ENCODE measurements around the gene PRSS50. TPM values are rescaled to one million over a fixed set of nuclear protein-coding genes. Genes with fewer than 3 reads are reported as not detected.
A peak's percentile ranks its signal among the peaks of the same experiment; 100 is the strongest.

PRSS50 gene
- total RNA-seq, 6 experiments from 2014 or later, result 0.07 to 0.42 (median 0.13) TPM; not detected in 2

DNA sequence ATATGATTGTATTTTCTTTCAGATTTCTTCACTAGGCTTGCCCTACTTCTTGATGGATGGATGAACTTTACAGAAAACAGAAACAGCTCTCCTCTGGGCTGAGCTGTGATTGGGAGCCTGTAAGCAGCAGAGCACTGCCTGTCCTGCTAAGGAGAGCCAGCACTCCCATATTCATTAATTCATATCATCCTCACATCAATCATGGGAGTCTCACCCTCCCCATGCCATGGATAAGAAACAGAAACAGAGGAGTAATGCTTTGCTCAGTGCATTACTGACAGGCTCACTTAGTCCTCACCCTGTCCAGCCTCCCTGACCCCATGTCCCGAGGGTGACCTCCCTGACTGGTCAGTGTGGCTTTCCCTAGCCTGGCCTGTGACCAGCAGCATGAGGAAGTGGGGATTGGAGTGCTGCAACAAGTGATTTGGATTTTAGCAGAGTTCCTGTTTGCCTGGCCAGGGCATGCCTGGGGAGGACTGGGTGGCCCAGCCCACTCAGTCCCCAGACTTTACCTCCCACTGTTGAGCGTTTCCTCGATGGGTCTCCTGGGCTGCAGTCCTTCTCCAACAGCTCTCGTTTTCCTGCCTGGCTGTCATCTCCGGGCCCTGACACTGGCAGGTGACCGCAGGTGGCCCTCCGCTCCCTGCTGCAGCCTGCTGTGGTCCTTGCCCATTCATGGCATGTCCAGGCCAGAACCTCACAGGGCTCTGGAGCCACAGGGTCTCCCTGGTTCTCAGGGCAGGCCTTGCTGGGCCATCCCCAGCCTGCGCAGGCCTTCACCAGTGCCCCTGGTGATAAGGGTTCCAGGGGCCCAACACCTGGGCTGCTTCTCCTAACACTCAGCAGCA, 17.8 kb downstream of the PRSS50 start:
- ATAC-seq (peak; percentile 84 to 87 (median 86)), DNase-seq (peak; percentile 87 to 92 (median 87))
- Histone ChIP-seq H3K4me1 (peaks cover 0 to 31% (median 7%) of the 10 kb centered on the region in 4 donors), H3K27me3 (no peaks in the 10 kb centered on the region), H3K4me3 (no peak overlapping the region), H3K9me3 (no peaks in the 10 kb centered on the region), H3K36me3 (no peaks in the 10 kb centered on the region), H3K27ac (peak overlapping the region in 1 of 3 donors; percentile 39)
- intact Hi-C loops (cut with DNase I), result no loop called here
- TF ChIP-seq CTCF (IDR thresholded peaks at IDR 0.05) (no peak), POLR2A (IDR thresholded peaks at IDR 0.05) (no peak)
- WGBS (ENCODE audit: insufficient coverage, low coverage, low lambda C conversion rate, missing lambda C conversion rate), result 8% methylated on average over 2 of the region's 8 CpGs

- DNase-seq (no peak), ATAC-seq (peak in 2 of 4 donors; percentile 1 to 2)
- H3K9me3 ChIP-seq, result no peaks in the 10 kb centered on the region
- no peaks in the 10 kb centered on the region for H3K36me3 ChIP-seq
- no CpG with 5 or more reads among the region's 4 CpGs for WGBS (ENCODE audit: insufficient coverage, low coverage, low lambda C conversion rate, missing lambda C conversion rate)
- no peaks in the 10 kb centered on the region for H3K27me3 ChIP-seq
- intact Hi-C loops (cut with DNase I), result no loop called here
- H3K4me3 ChIP-seq, result no peak overlapping the region
- TF ChIP-seq CTCF (IDR thresholded peaks at IDR 0.05), result no peak
- TF ChIP-seq POLR2A (IDR thresholded peaks at IDR 0.05), result no peak
- peaks cover 0 to 44% (median 12%) of the 10 kb centered on the region in 4 donors for H3K4me1 ChIP-seq
- H3K27ac ChIP-seq, result peak overlapping the region in 2 of 3 donors; percentile 15 to 33
Observed at GRCh38 chr3:46695962-46696894, 21.4 kb downstream of the PRSS50 start.

- Histone ChIP-seq H3K36me3 (no peaks in the 10 kb centered on the region), H3K4me3 (no peak overlapping the region), H3K27me3 (no peaks in the 10 kb centered on the region), H3K4me1 (peaks cover 0 to 39% (median 10%) of the 10 kb centered on the region in 4 donors), H3K9me3 (no peaks in the 10 kb centered on the region), H3K27ac (peak overlapping the region in 2 of 3 donors; percentile 15 to 33)
- peak; percentile 12 to 31 (median 20) for ATAC-seq
- DNase-seq, result peak in 2 of 3 donors; percentile 58 to 63
- intact Hi-C loops (cut with DNase I), result no loop called here
- no CpG with 5 or more reads among the region's 11 CpGs for WGBS (ENCODE audit: insufficient coverage, low coverage, low lambda C conversion rate, missing lambda C conversion rate)
- TF ChIP-seq CTCF (IDR thresholded peaks at IDR 0.05) (peak; percentile 23 to 32 (median 27)), POLR2A (IDR thresholded peaks at IDR 0.05) (no peak)
Observed at GRCh38 chr3:46695177-46695961, 22.3 kb downstream of the PRSS50 start.

- no peak for TF ChIP-seq CTCF (IDR thresholded peaks at IDR 0.05)
- TF ChIP-seq POLR2A (IDR thresholded peaks at IDR 0.05), result no peak
- DNase-seq (no peak), ATAC-seq (no peak)
- Histone ChIP-seq H3K36me3 (no peaks in the 10 kb centered on the region), H3K27me3 (no peaks in the 10 kb centered on the region), H3K4me3 (no peak overlapping the region), H3K27ac (peak overlapping the region in 1 of 3 donors; percentile 70), H3K4me1 (peaks cover 0 to 30% (median 6%) of the 10 kb centered on the region in 4 donors), H3K9me3 (no peaks in the 10 kb centered on the region)
- intact Hi-C loops (cut with DNase I), result no loop called here
- WGBS (ENCODE audit: insufficient coverage, low coverage, low lambda C conversion rate, missing lambda C conversion rate), result no CpG with 5 or more reads among the region's 3 CpGs
Observed at GRCh38 chr3:46694520-46694919, 23.1 kb downstream of the PRSS50 start.

Measured in right lobe of liver (tissue), 6 donors.